ENCODE measurements around the gene OR5V1. TPM values are rescaled to one million over a fixed set of nuclear protein-coding genes. Genes with fewer than 3 reads are reported as not detected.
"Not testable (repeated sequence)": the region's sequence is repeated elsewhere in the genome, so short reads cannot be mapped to it uniquely, and the experiment has no call there.

Gene OR5V1
- total RNA-seq, 4 donors from 2014 or later, result not detected

- Histone ChIP-seq H3K36me3 (no peaks in the 10 kb centered on the region), H3K4me3 (no peak overlapping the region), H3K9me3 (no peaks in the 10 kb centered on the region), H3K4me1 (no peaks in the 10 kb centered on the region), H3K27me3 (no peaks in the 10 kb centered on the region), H3K27ac (no peak overlapping the region)
- TF ChIP-seq, protein P1, sequence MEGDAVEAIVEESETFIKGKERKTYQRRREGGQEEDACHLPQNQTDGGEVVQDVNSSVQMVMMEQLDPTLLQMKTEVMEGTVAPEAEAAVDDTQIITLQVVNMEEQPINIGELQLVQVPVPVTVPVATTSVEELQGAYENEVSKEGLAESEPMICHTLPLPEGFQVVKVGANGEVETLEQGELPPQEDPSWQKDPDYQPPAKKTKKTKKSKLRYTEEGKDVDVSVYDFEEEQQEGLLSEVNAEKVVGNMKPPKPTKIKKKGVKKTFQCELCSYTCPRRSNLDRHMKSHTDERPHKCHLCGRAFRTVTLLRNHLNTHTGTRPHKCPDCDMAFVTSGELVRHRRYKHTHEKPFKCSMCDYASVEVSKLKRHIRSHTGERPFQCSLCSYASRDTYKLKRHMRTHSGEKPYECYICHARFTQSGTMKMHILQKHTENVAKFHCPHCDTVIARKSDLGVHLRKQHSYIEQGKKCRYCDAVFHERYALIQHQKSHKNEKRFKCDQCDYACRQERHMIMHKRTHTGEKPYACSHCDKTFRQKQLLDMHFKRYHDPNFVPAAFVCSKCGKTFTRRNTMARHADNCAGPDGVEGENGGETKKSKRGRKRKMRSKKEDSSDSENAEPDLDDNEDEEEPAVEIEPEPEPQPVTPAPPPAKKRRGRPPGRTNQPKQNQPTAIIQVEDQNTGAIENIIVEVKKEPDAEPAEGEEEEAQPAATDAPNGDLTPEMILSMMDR (IDR thresholded peaks at IDR 0.05 in 4 of 5, conservative IDR thresholded peaks at IDR 0.05 in 1 of 5), result no peak
- no peak for TF ChIP-seq POLR2A (IDR thresholded peaks at IDR 0.05)
- no peak for DNase-seq
- intact Hi-C loops (cut with DNase I; ENCODE audit: low total_unique reads) (no loop called here), in situ Hi-C loops (cut with MboI; ENCODE audit: low sequenced_read_pairs in 4 of 4) (no loop called here)
- no peak for ATAC-seq
These were observed 19.9 kb upstream of the OR5V1 start for GRCh38 chr6:29388533-29388932.

GRCh38 chr6:29376003-29376402 is 7.3 kb upstream of the OR5V1 start:
- no peaks in the 10 kb centered on the region for H3K36me3 ChIP-seq
- H3K9me3 ChIP-seq, result no peaks in the 10 kb centered on the region
- DNase-seq (no peak), ATAC-seq (no peak)
- intact Hi-C loops (cut with DNase I; ENCODE audit: low total_unique reads), result no loop called here
- TF ChIP-seq, protein P1 (IDR thresholded peaks at IDR 0.05 in 4 of 5, conservative IDR thresholded peaks at IDR 0.05 in 1 of 5), result no peak
- no peak for TF ChIP-seq POLR2A (IDR thresholded peaks at IDR 0.05)
- no peaks in the 10 kb centered on the region for H3K4me1 ChIP-seq
- in situ Hi-C loops (cut with MboI; ENCODE audit: low sequenced_read_pairs in 4 of 4), result no loop called here
- no peak overlapping the region for H3K4me3 ChIP-seq
- H3K27ac ChIP-seq, result no peak overlapping the region
- H3K27me3 ChIP-seq, result no peaks in the 10 kb centered on the region

DNA sequence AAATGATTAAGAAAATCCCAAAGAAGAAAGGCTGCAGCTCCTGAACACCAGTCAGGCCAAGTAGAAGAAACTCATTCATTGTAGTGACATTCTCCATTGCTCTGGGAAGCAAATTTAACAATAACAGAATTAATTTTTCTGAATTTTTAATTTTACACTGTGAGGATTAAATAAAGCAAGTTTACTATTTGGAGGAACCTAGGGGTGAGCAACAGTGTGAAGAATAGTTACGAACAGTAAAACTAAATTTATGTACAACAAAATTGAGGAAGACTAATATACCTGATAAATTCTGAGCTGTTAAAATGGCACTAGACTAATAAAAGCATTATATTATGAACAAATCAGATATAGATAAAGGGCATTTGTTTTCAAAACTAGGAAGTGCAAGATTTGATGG is 6.5 kb upstream of the OR5V1 start, which contains the start of gene OR12D3:
TSS of gene OR12D3 (minus strand) at position 101 of the 400 bp plus-strand sequence. CDS start at position 97, 4 bp downstream.
- in situ Hi-C loops (cut with MboI; ENCODE audit: low sequenced_read_pairs in 4 of 4), result no loop called here
- H3K4me3 ChIP-seq, result no peak within 1 kb of the TSS
- H3K9me3 ChIP-seq, result no peaks in the 10 kb centered on the region
- ATAC-seq (no peak), DNase-seq (no peak)
- intact Hi-C loops (cut with DNase I; ENCODE audit: low total_unique reads), result no loop called here
- no peak for TF ChIP-seq POLR2A (IDR thresholded peaks at IDR 0.05)
- TF ChIP-seq, protein P1 (IDR thresholded peaks at IDR 0.05 in 4 of 5, conservative IDR thresholded peaks at IDR 0.05 in 1 of 5), result no peak
- H3K4me1 ChIP-seq, result no peaks in the 10 kb centered on the region
- no peaks in the 10 kb centered on the region for H3K36me3 ChIP-seq
- no peaks in the 10 kb centered on the region for H3K27me3 ChIP-seq
- H3K27ac ChIP-seq, result no peak within 1 kb of the TSS

GRCh38 chr6:29355603-29356002 is 13.1 kb downstream of the OR5V1 start:
- in situ Hi-C loops (cut with MboI; ENCODE audit: low sequenced_read_pairs in 4 of 4), result no loop called here
- intact Hi-C loops (cut with DNase I; ENCODE audit: low total_unique reads), result no loop called here
- no peak for TF ChIP-seq POLR2A (IDR thresholded peaks at IDR 0.05)
- TF ChIP-seq, protein P1 (IDR thresholded peaks at IDR 0.05 in 4 of 5, conservative IDR thresholded peaks at IDR 0.05 in 1 of 5), result no peak

GRCh38 chr6:29354980-29355379 is 13.7 kb downstream of the OR5V1 start:
- H3K27ac ChIP-seq, result no peak overlapping the region
- H3K36me3 ChIP-seq, result no peaks in the 10 kb centered on the region
- no peaks in the 10 kb centered on the region for H3K4me1 ChIP-seq
- TF ChIP-seq, protein P1 (IDR thresholded peaks at IDR 0.05 in 4 of 5, conservative IDR thresholded peaks at IDR 0.05 in 1 of 5), result no peak
- no peak for TF ChIP-seq POLR2A (IDR thresholded peaks at IDR 0.05)
- no peak overlapping the region for H3K4me3 ChIP-seq
- H3K9me3 ChIP-seq, result no peaks in the 10 kb centered on the region
- H3K27me3 ChIP-seq, result no peaks in the 10 kb centered on the region
- intact Hi-C loops (cut with DNase I; ENCODE audit: low total_unique reads) (no loop called here), in situ Hi-C loops (cut with MboI; ENCODE audit: low sequenced_read_pairs in 4 of 4) (no loop called here)
- DNase-seq (no peak), ATAC-seq (no peak)

More at GRCh38 chr6:29355603-29356002, 13.1 kb downstream of the OR5V1 start:
- Histone ChIP-seq H3K4me1 (no peaks in the 10 kb centered on the region), H3K9me3 (no peaks in the 10 kb centered on the region), H3K36me3 (no peaks in the 10 kb centered on the region), H3K27me3 (no peaks in the 10 kb centered on the region), H3K4me3 (no peak overlapping the region), H3K27ac (no peak overlapping the region)
- ATAC-seq (no peak), DNase-seq (no peak)

- H3K9me3 ChIP-seq; ATAC-seq; H3K4me3 ChIP-seq; H3K27me3 ChIP-seq; in situ Hi-C loops (cut with MboI; ENCODE audit: low sequenced_read_pairs in 4 of 4); H3K4me1 ChIP-seq; H3K27ac ChIP-seq; DNase-seq; H3K36me3 ChIP-seq; intact Hi-C loops (cut with DNase I; ENCODE audit: low total_unique reads): not testable (repeated sequence)
These were observed 19.3 kb downstream of the OR5V1 start for GRCh38 chr6:29349348-29349747.

All from gastrocnemius medialis (tissue), 4 donors.